Upper lobe of left lung (tissue), 4 donors: ENCODE data around the gene SCART1.

Experiments used
- CTCF ChIP-seq, 6 experiments: fragments of 450-650 bp in 4 of 6; fragments of 200-600 bp in 2 of 6; sonication (generic) in 2 of 6; IDR thresholded peaks; one replicate each; pipeline ENCODE4 v1.5.1; 2016 to 2019; ENCODE audit warnings: antibody characterized with exemption in 6 of 6
- POLR2A ChIP-seq, 4 donors: fragments of 450-650 bp; IDR thresholded peaks; one replicate each; pipeline ENCODE4 v1.5.1; 2016 to 2017; ENCODE audit warnings: antibody characterized with exemption in 4 of 4, mild to moderate bottlenecking in 2 of 4

DNA sequence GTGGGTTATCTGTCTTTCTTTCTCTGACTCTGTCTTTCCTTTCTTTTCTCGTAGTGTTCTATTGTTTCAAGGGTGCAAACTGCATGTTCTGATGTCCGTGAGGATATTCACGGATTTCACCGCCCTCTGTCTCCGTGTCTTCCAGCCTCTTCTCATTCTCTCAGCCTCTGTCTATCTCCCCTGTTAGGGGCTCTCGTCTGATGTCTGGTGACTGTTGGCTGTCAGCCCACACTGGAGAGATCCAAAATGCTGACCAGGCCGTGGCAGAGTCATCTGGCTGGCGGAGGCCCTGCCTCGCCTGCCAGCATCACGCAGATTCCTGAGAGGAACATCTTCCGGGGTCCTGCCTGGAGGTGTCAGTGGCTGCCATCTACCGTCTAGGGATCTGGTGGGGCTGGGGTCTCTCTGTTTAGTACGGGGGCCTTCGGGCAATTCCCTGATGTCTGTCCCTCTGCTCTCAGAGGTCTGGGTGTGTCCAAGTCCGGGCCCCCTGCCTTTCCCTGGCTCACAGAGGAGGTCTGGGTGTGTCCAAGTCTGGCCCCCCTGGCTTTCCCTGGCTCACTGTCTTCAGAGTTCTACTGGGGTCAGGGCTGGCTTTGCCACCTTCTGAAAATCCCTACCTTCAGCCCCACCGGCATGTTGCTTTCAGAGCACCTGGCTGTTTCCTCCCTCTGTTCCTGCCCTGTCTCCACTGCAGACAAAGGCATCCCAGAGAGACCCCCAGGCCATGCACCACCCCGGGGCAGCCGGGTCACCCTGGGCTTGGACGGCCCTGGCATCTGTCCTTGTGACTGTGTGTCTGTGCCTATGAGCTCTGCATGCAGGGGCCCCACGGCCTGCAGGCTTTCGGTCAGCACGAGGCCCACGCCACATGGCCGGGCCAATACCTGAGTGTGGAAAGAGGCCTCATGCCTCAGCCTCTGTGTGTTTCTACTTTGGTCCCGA is 14.0 kb upstream of the SCART1 start:
- TF ChIP-seq POLR2A (IDR thresholded peaks at IDR 0.05), result no peak
- no peak for TF ChIP-seq CTCF (IDR thresholded peaks at IDR 0.05)
